CD4-positive, alpha-beta memory T cell (primary cell): ENCODE results near the gene UBL5. TPM values are rescaled to one million over a fixed set of nuclear protein-coding genes. Genes with fewer than 3 reads are reported as not detected.
A peak's percentile ranks its signal among the peaks of the same experiment; 100 is the strongest.
"Not testable (repeated sequence)": the region's sequence is repeated elsewhere in the genome, so short reads cannot be mapped to it uniquely, and the experiment has no call there.

Experiments used
- CTCF ChIA-PET: fragments of 350-600 bp; sonication (Branson Sonifier 250); formaldehyde crosslinking; loops from one replicate; lab custom pipeline; 2021; ENCODE audit warnings: inconsistent platforms; ENCODE audit not compliant: partially characterized antibody; lab: Charles Lee
- POLR2A ChIA-PET: fragments of 350-600 bp; sonication (Branson Sonifier 250); formaldehyde crosslinking; loops from one replicate; lab custom pipeline; 2021; ENCODE audit not compliant: partially characterized antibody; lab: Charles Lee
- DNase-seq, 5 donors: peaks; one replicate each; pipeline versions ENCODE4 v3.0.0 to v3.0.0-alpha.2; 2020 to 2022; ENCODE audit warnings: mixed read lengths in 1 of 5
- H3K27ac ChIP-seq: one replicate; pipeline ENCODE4 v1.7.0; 2013; ENCODE audit warnings: low read depth, low read length
- H3K27me3 ChIP-seq: 2 replicates; pipeline ENCODE4 v1.7.0; 2013; ENCODE audit warnings: mild to moderate bottlenecking, low read length, moderate library complexity; ENCODE audit not compliant: insufficient read depth
- H3K36me3 ChIP-seq: 2 replicates; pipeline ENCODE4 v1.7.0; 2013; ENCODE audit warnings: mild to moderate bottlenecking, low read length, moderate library complexity; ENCODE audit not compliant: insufficient read depth
- H3K4me1 ChIP-seq: 2 replicates; pipeline ENCODE4 v1.7.0; 2013; ENCODE audit warnings: mild to moderate bottlenecking, low read length, moderate library complexity; ENCODE audit not compliant: insufficient read depth
- H3K4me3 ChIP-seq, 2 donors: one replicate each; pipeline ENCODE4 v1.7.0; 2013; ENCODE audit warnings: low read length in 2 of 2, mild to moderate bottlenecking in 1 of 2
- H3K9me3 ChIP-seq, 2 donors: one replicate each; pipeline ENCODE4 v1.7.0; 2013; ENCODE audit warnings: low read length in 2 of 2, control low read depth in 1 of 2; ENCODE audit not compliant: control insufficient read depth in 1 of 2
- H3K27ac Mint-ChIP-seq, 7 donors: one replicate each; pipeline ENCODE4 v1.8.0; 2020 to 2021; ENCODE audit warnings: mixed read lengths in 7 of 7, mild to moderate bottlenecking in 6 of 7, inconsistent platforms in 3 of 7, moderate library complexity in 3 of 7
- H3K27me3 Mint-ChIP-seq, 2 donors: one replicate each; pipeline ENCODE4 v1.8.0; 2020 to 2021; ENCODE audit warnings: mixed read lengths in 2 of 2
- H3K36me3 Mint-ChIP-seq, 2 donors: one replicate each; pipeline ENCODE4 v1.8.0; 2020 to 2021; ENCODE audit warnings: mixed read lengths in 2 of 2, inconsistent platforms in 1 of 2, mild to moderate bottlenecking in 1 of 2
- H3K4me1 Mint-ChIP-seq, 4 donors: one replicate each; pipeline ENCODE4 v1.8.0; 2020 to 2021; ENCODE audit warnings: mixed read lengths in 4 of 4, mild to moderate bottlenecking in 1 of 4
- H3K4me3 Mint-ChIP-seq, 8 donors: one replicate each; pipeline ENCODE4 v1.8.0; 2020 to 2021; ENCODE audit warnings: mixed read lengths in 8 of 8, mild to moderate bottlenecking in 7 of 8, moderate library complexity in 6 of 8, inconsistent platforms in 3 of 8
- H3K9me3 Mint-ChIP-seq, 8 donors: one replicate each; pipeline ENCODE4 v1.8.0; 2020 to 2021; ENCODE audit warnings: mixed read lengths in 8 of 8, mild to moderate bottlenecking in 5 of 8, inconsistent platforms in 3 of 8, moderate library complexity in 1 of 8
- intact Hi-C: fragments of 100-400 bp; cut with micrococcal nuclease; formaldehyde crosslinking; loops from one replicate; pipeline ENCODE4 v1.15.1; 2023
- polyA plus RNA-seq, 2 donors: library from polyadenylated mRNA; unstranded; fragments of 300-500 nt; fragmentation: Illumina TruSeq; gene quantifications; one replicate each; pipeline ENCODE4 v1.2.3, GENCODE V29; 2021
- total RNA-seq, 2 experiments: library from RNA; stranded (reverse); gene quantifications; one replicate each; pipeline ENCODE4 v1.2.3, GENCODE V29; 2021

Gene UBL5
- total and polyA plus RNA-seq, 4 experiments from 2014 or later: 241 to 753 (median 475) TPM

DNA sequence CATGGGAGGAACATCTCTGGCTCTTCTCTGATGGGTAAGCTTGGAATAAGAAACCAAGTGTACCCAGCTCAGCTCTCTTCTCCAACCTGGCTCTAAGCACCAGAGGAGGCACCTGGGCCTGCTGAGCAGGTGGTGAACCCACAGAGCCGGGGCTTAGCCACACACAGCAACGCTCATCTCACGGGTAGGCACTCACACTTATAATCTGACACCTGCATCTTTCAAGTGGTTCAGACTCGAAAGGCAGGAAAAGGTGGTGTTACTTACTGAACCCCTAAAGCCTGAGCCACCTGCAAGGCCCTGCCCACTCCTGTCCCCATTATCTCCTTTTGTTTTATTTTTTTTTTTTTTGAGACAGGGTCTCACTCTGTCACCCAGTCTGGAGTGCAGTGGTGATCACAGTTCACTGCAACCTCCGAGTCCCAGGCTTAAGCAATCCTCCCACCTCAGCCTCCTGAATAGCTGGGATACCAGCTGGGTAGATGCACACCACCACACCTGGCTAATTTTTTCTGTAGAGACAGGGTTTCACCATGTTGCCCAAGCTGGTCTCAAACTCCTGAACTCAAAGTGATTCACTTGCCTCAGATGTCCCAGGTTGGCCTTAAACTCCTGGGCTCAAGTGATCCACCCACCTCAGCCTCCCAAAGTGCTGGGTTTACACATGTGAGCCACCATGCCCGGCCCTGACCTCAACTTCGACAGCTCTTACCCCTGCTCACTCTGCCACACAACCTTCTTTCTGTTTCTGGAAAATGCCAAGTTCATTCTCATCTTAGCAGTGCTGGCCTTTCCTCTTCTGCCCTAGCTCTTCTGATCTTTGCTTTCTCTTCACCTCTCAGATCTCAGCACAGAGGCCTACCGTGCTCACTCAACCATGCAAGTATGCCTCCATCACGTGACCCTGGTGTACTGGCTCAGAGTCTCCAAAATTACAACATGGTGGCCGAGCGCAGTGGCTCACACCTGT, 18.6 kb upstream of the UBL5 start:
- H3K27me3 Mint-ChIP-seq: no peaks in the 10 kb centered on the region
- peak overlapping the region; percentile 58 to 95 (median 86) for H3K27ac Mint-ChIP-seq
- peak; percentile 49 to 70 (median 66) for DNase-seq
- no peaks in the 10 kb centered on the region for H3K27me3 ChIP-seq
- peaks cover 40% of the 10 kb centered on the region for H3K4me1 ChIP-seq
- no peaks in the 10 kb centered on the region for H3K9me3 ChIP-seq
- CTCF ChIA-PET: interaction anchor here (0.7 to 2.1 kb wide), 4 partner anchors 10 to 340 kb away, joined by 3 to 5 read pairs (median 4); no protein-coding TSS in a partner anchor
- H3K27ac ChIP-seq: peak overlapping the region; percentile 35
- H3K9me3 Mint-ChIP-seq: no peaks in the 10 kb centered on the region
- intact Hi-C loops: no loop called here
- peaks cover 14 to 17% of the 10 kb centered on the region in 2 donors for H3K36me3 Mint-ChIP-seq
- no peak overlapping the region for H3K4me3 ChIP-seq
- peak overlapping the region in 7 of 8 donors; percentile 25 to 66 (median 56) for H3K4me3 Mint-ChIP-seq
- POLR2A ChIA-PET: interaction anchor here (0.7 to 2.5 kb wide), 4 partner anchors 9 to 49 kb away, joined by 3 to 14 read pairs (median 4); partner anchors contain the start of gene FBXL12
- peaks cover 15% of the 10 kb centered on the region for H3K36me3 ChIP-seq
- H3K4me1 Mint-ChIP-seq: peaks cover 15 to 34% (median 20%) of the 10 kb centered on the region in 4 donors

GRCh38 chr19:9811139-9811538, 16.6 kb upstream of the UBL5 start:
- Histone ChIP-seq H3K27me3 (no peaks in the 10 kb centered on the region), H3K4me3 (no peak overlapping the region), H3K9me3 (no peaks in the 10 kb centered on the region), H3K4me1 (peaks cover 40% of the 10 kb centered on the region), H3K36me3 (peaks cover 15% of the 10 kb centered on the region), H3K27ac (no peak overlapping the region)
- H3K4me1 Mint-ChIP-seq: peaks cover 17 to 34% (median 22%) of the 10 kb centered on the region in 4 donors
- peaks cover 0 to 3% (median 0%) of the 10 kb centered on the region in 8 donors for H3K9me3 Mint-ChIP-seq
- H3K36me3 Mint-ChIP-seq: peaks cover 20 to 25% of the 10 kb centered on the region in 2 donors
- H3K27me3 Mint-ChIP-seq: no peaks in the 10 kb centered on the region
- CTCF ChIA-PET: no interaction called here
- POLR2A ChIA-PET: no interaction called here
- intact Hi-C loops: no loop called here
- no peak overlapping the region for H3K4me3 Mint-ChIP-seq
- DNase-seq: peak in 1 of 5 donors; percentile 14
- peak overlapping the region in 2 of 7 donors; percentile 19 to 47 for H3K27ac Mint-ChIP-seq

DNA sequence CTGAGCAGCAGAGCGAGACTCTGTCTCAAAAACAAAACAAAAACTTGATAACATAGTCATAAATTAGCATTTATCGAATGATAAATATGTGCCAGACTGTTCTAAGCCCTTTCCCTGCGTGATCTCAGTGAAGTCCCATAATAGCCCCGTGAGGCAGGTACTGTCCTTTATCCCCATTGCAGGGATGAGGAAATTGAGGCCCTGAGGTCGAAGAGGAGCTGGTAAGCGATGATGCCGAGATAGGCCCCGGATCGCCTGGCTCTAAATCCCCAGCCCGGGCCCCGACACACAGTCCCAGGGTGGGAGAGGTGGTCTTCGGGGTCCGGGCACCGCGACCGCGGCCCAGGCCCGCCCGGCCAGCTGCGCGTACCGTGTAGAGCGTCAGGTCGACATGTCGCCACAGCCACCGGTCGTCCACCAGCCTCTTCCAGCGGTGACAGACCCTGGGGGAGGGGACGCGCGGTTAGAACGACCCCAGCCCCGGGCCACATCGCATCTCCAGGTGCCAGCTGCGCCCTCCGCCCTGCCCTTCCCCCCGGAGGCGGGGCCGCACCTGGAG, 9.5 kb upstream of the UBL5 start:
- ChIA-PET POLR2A (interaction anchor here (0.7 to 2.0 kb wide), 10 partner anchors 9 to 1617 kb away, joined by 3 to 25 read pairs (median 6); partner anchors contain the start of genes ODAD3, PIN1, PRKCSH and UBL5), CTCF (no interaction called here)
- no peaks in the 10 kb centered on the region for H3K27me3 Mint-ChIP-seq
- peaks cover 18 to 27% of the 10 kb centered on the region in 2 donors for H3K36me3 Mint-ChIP-seq
- H3K4me3 Mint-ChIP-seq: peak overlapping the region; percentile 89 to 95 (median 91)
- peaks cover 0 to 5% (median 0%) of the 10 kb centered on the region in 8 donors for H3K9me3 Mint-ChIP-seq
- Histone ChIP-seq H3K36me3 (no peaks in the 10 kb centered on the region), H3K9me3 (no peaks in the 10 kb centered on the region), H3K4me3 (peak overlapping the region; percentile 95), H3K4me1 (peaks cover 19% of the 10 kb centered on the region), H3K27ac (peak overlapping the region; percentile 92), H3K27me3 (no peaks in the 10 kb centered on the region)
- H3K27ac Mint-ChIP-seq: peak overlapping the region; percentile 86 to 97 (median 96)
- intact Hi-C loops: loop anchor here (2.0 to 5.0 kb wide), 2 partner anchors 33 to 514 kb away; partner anchors contain the start of gene RAVER1
- peaks cover 23 to 41% (median 34%) of the 10 kb centered on the region in 4 donors for H3K4me1 Mint-ChIP-seq
- no peak for DNase-seq

DNA sequence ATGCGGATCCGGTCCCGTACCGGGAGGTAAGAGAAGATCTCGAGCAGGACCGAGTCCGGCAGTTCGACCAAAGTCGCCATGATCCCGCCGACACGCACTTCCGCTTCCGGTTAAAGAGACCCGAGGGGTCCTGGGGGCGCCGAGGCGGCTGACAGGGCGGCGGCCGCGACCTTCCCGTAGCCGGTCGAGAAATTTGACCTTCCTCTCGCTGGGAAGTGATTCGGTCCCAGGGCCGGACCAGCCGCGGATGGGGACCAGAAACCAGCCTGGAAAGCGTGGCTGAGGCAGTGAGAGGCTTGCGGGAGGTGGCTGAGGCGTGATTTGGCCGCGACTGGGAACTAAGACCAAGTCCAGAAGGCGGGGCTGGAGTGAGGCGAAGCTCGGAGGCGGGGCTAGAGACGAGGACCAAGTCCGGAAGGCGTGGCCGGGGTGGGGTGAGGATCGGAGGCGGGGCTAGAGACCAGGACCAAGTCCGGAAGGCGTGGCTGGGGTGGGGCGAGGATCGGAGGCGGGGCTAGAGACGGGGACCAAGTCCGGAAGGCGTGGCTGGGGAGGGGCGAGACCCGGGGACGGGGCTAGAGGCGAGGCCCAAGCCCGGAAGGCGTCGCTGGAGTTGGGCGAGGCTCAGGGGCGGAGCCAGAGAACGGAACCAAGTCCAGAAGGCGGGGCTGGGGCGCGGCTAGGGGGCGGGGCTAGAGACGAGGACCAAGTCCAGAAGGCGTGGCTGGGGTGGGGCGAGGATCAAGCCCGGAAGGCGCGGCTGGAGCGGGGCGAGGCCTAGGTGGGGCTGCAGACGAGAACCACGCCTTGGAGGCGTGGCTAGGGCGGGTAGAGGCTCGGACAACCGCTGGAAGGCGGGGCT, 8.8 kb upstream of the UBL5 start, which contains the start of gene FBXL12:
Gene FBXL12, minus strand, starts transcription at position 346 of the 862 bp plus-strand sequence. Its CDS starts 266 bp downstream, at position 80.
- peak within 1 kb of the TSS; percentile 86 to 97 (median 96) for H3K27ac Mint-ChIP-seq
- CTCF ChIA-PET: no interaction called here
- POLR2A ChIA-PET: interaction anchor here (0.7 to 2.0 kb wide), 10 partner anchors 9 to 1616 kb away, joined by 3 to 25 read pairs (median 6); partner anchors contain the start of genes ODAD3, PIN1, PRKCSH and UBL5
- peak within 1 kb of the TSS; percentile 89 to 95 (median 91) for H3K4me3 Mint-ChIP-seq
- no peaks in the 10 kb centered on the region for H3K27me3 ChIP-seq
- H3K9me3 ChIP-seq: no peaks in the 10 kb centered on the region
- peak within 1 kb of the TSS; percentile 95 for H3K4me3 ChIP-seq
- intact Hi-C loops: loop anchor here (1.0 to 5.0 kb wide), 8 partner anchors 8 to 513 kb away; partner anchors contain the start of genes PIN1, RAVER1, UBL5 and ZNF699
- peak within 1 kb of the TSS; percentile 92 for H3K27ac ChIP-seq
- H3K9me3 Mint-ChIP-seq: peaks cover 0 to 5% (median 0%) of the 10 kb centered on the region in 8 donors
- no peaks in the 10 kb centered on the region for H3K36me3 ChIP-seq
- H3K4me1 ChIP-seq: peaks cover 19% of the 10 kb centered on the region
- H3K4me1 Mint-ChIP-seq: peaks cover 21 to 40% (median 34%) of the 10 kb centered on the region in 4 donors
- H3K36me3 Mint-ChIP-seq: peaks cover 18 to 24% of the 10 kb centered on the region in 2 donors
- no peaks in the 10 kb centered on the region for H3K27me3 Mint-ChIP-seq
- peak; percentile 100 for DNase-seq

DNA sequence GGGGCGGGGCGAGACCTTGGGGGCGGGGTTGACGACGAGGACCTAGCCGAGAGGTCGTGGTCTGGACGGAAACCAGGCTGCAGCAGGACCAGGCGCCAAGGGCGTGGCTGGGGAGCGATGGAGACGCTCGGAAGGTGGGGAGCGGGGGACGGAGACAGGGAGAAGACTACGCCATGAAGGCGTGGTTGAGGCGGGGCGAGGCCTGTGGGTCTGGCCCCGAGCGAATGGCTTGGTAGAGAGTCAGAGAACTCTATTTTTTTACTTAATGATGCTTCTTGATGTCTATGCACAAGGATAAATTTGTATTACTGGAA, 8.2 kb upstream of the UBL5 start:
- Histone ChIP-seq H3K9me3 (no peaks in the 10 kb centered on the region), H3K4me3 (peak overlapping the region; percentile 12 to 48), H3K27ac (peak overlapping the region; percentile 66), H3K4me1 (peaks cover 19% of the 10 kb centered on the region), H3K36me3 (no peaks in the 10 kb centered on the region), H3K27me3 (no peaks in the 10 kb centered on the region)
- POLR2A ChIA-PET: interaction anchor here (0.8 to 2.0 kb wide), 8 partner anchors 8 to 1616 kb away, joined by 3 to 25 read pairs (median 8); partner anchors contain the start of genes ODAD3, PIN1, PRKCSH and UBL5
- DNase-seq: no peak
- intact Hi-C loops: loop anchor here (1.0 to 5.0 kb wide), 8 partner anchors 8 to 513 kb away; partner anchors contain the start of genes PIN1, RAVER1, UBL5 and ZNF699
- H3K4me1 Mint-ChIP-seq: peaks cover 21 to 39% (median 33%) of the 10 kb centered on the region in 4 donors
- peak overlapping the region; percentile 86 to 97 (median 96) for H3K27ac Mint-ChIP-seq
- H3K4me3 Mint-ChIP-seq: peak overlapping the region; percentile 89 to 95 (median 91)
- peaks cover 17 to 23% of the 10 kb centered on the region in 2 donors for H3K36me3 Mint-ChIP-seq
- no peaks in the 10 kb centered on the region for H3K27me3 Mint-ChIP-seq
- CTCF ChIA-PET: no interaction called here
- H3K9me3 Mint-ChIP-seq: peaks cover 0 to 5% (median 0%) of the 10 kb centered on the region in 8 donors

- Histone ChIP-seq H3K4me3 (peak overlapping the region; percentile 12 to 48), H3K4me1 (peaks cover 19% of the 10 kb centered on the region), H3K27ac (peak overlapping the region; percentile 66)
- H3K9me3 Mint-ChIP-seq, H3K27me3 Mint-ChIP-seq, DNase-seq, CTCF ChIA-PET, intact Hi-C loops, H3K9me3 ChIP-seq, H3K36me3 ChIP-seq, H3K27me3 ChIP-seq: not testable (repeated sequence)
- POLR2A ChIA-PET: interaction anchor here (2.0 kb wide), 1 partner anchor 27 kb away, joined by 8 read pairs; no protein-coding TSS in a partner anchor
- Mint-ChIP-seq H3K36me3 (peaks cover 12 to 19% of the 10 kb centered on the region in 2 donors), H3K27ac (peak overlapping the region; percentile 24 to 97 (median 95)), H3K4me3 (peak overlapping the region; percentile 89 to 95 (median 91)), H3K4me1 (peaks cover 19 to 39% (median 31%) of the 10 kb centered on the region in 4 donors)
Observed at GRCh38 chr19:9820034-9820433, 7.7 kb upstream of the UBL5 start.
